ENCODE results near the gene NDUFB2.
"Not testable (repeated sequence)": the region's sequence is repeated elsewhere in the genome, so short reads cannot be mapped to it uniquely, and the experiment has no call there.

The NDUFB2 gene

GRCh38 chr7:140671966-140672365 lies 24.5 kb upstream of the NDUFB2 start:
- FAIRE-seq (no peak), DNase-seq (ENCODE audit: insufficient read length, low spot score) (no peak)
- TF ChIP-seq TAF1 (IDR thresholded peaks at IDR 0.05; ENCODE audit: low read depth, low read length) (no peak), POU2F2 (IDR thresholded peaks at IDR 0.05; ENCODE audit: low read depth, low read length) (no peak), SPI1 (IDR thresholded peaks at IDR 0.05; ENCODE audit: low read depth, low read length) (no peak), PAX5 (IDR thresholded peaks at IDR 0.05; ENCODE audit: insufficient read depth, low read length, severe bottlenecking) (no peak)

- FAIRE-seq (no peak), DNase-seq (ENCODE audit: insufficient read length, low spot score) (peak; percentile 90)
- TF ChIP-seq POLR2AphosphoS5 (IDR thresholded peaks at IDR 0.05; ENCODE audit: low read depth, low read length) (no peak), TAF1 (IDR thresholded peaks at IDR 0.05; ENCODE audit: low read depth, low read length) (no peak), POU2F2 (IDR thresholded peaks at IDR 0.05; ENCODE audit: low read depth, low read length) (no peak), PAX5 (IDR thresholded peaks at IDR 0.05; ENCODE audit: insufficient read depth, low read length, severe bottlenecking) (no peak)
Measured at GRCh38 chr7:140672382-140673062, 24.0 kb upstream of the NDUFB2 start, which contains the start of gene ADCK2. Gene ADCK2 (plus strand): TSS chr7:140672945. CDS start chr7:140673331, 386 bp downstream.

GRCh38 chr7:140673063-140673773 lies 23.3 kb upstream of the NDUFB2 start:
- DNase-seq (ENCODE audit: insufficient read length, low spot score) (peak; percentile 59), FAIRE-seq (peak; percentile 41)

GRCh38 chr7:140673774-140674155 lies 22.7 kb upstream of the NDUFB2 start:
- FAIRE-seq (no peak), DNase-seq (ENCODE audit: insufficient read length, low spot score) (no peak)
- TF ChIP-seq TAF1 (IDR thresholded peaks at IDR 0.05; ENCODE audit: low read depth, low read length) (no peak), PAX5 (IDR thresholded peaks at IDR 0.05; ENCODE audit: insufficient read depth, low read length, severe bottlenecking) (no peak), SPI1 (IDR thresholded peaks at IDR 0.05; ENCODE audit: low read depth, low read length) (no peak), POLR2AphosphoS5 (IDR thresholded peaks at IDR 0.05; ENCODE audit: low read depth, low read length) (no peak)

More at GRCh38 chr7:140673063-140673773, 23.3 kb upstream of the NDUFB2 start:
- TF ChIP-seq SPI1 (IDR thresholded peaks at IDR 0.05; ENCODE audit: low read depth, low read length): no peak
- no peak for TF ChIP-seq POU2F2 (IDR thresholded peaks at IDR 0.05; ENCODE audit: low read depth, low read length)
- no peak for TF ChIP-seq TAF1 (IDR thresholded peaks at IDR 0.05; ENCODE audit: low read depth, low read length)
- no peak for TF ChIP-seq POLR2AphosphoS5 (IDR thresholded peaks at IDR 0.05; ENCODE audit: low read depth, low read length)
- TF ChIP-seq PAX5 (IDR thresholded peaks at IDR 0.05; ENCODE audit: insufficient read depth, low read length, severe bottlenecking): no peak
- TF ChIP-seq POLR2A (IDR thresholded peaks at IDR 0.05; ENCODE audit: low read depth, low read length): no peak

GRCh38 chr7:140674356-140674800 lies 22.1 kb upstream of the NDUFB2 start:
- no peak for DNase-seq (ENCODE audit: insufficient read length, low spot score)

GRCh38 chr7:140674899-140675701 lies 21.4 kb upstream of the NDUFB2 start:
- TF ChIP-seq POU2F2 (IDR thresholded peaks at IDR 0.05; ENCODE audit: low read depth, low read length): no peak
- TF ChIP-seq POLR2A (IDR thresholded peaks at IDR 0.05; ENCODE audit: low read depth, low read length): no peak
- no peak for TF ChIP-seq PAX5 (IDR thresholded peaks at IDR 0.05; ENCODE audit: insufficient read depth, low read length, severe bottlenecking)
- TF ChIP-seq SPI1 (IDR thresholded peaks at IDR 0.05; ENCODE audit: low read depth, low read length): no peak
- no peak for TF ChIP-seq TAF1 (IDR thresholded peaks at IDR 0.05; ENCODE audit: low read depth, low read length)
- TF ChIP-seq POLR2AphosphoS5 (IDR thresholded peaks at IDR 0.05; ENCODE audit: low read depth, low read length): no peak
- peak; percentile 87 for FAIRE-seq
- no peak for DNase-seq (ENCODE audit: insufficient read length, low spot score)

More at GRCh38 chr7:140674356-140674800, 22.1 kb upstream of the NDUFB2 start:
- peak; percentile 91 for FAIRE-seq
- TF ChIP-seq SPI1 (IDR thresholded peaks at IDR 0.05; ENCODE audit: low read depth, low read length): peak; percentile 83
- no peak for TF ChIP-seq TAF1 (IDR thresholded peaks at IDR 0.05; ENCODE audit: low read depth, low read length)

- FAIRE-seq (no peak), DNase-seq (ENCODE audit: insufficient read length, low spot score) (no peak)
- no peak for TF ChIP-seq POLR2AphosphoS5 (IDR thresholded peaks at IDR 0.05; ENCODE audit: low read depth, low read length)
- TF ChIP-seq PAX5 (IDR thresholded peaks at IDR 0.05; ENCODE audit: insufficient read depth, low read length, severe bottlenecking): no peak
- no peak for TF ChIP-seq TAF1 (IDR thresholded peaks at IDR 0.05; ENCODE audit: low read depth, low read length)
- no peak for TF ChIP-seq POU2F2 (IDR thresholded peaks at IDR 0.05; ENCODE audit: low read depth, low read length)
Measured at GRCh38 chr7:140675726-140676125, 20.8 kb upstream of the NDUFB2 start.

GRCh38 chr7:140676306-140676705 lies 20.2 kb upstream of the NDUFB2 start:
- TF ChIP-seq SPI1 (IDR thresholded peaks at IDR 0.05; ENCODE audit: low read depth, low read length): peak; percentile 100
- no peak for TF ChIP-seq POLR2A (IDR thresholded peaks at IDR 0.05; ENCODE audit: low read depth, low read length)
- DNase-seq (ENCODE audit: insufficient read length, low spot score) (peak; percentile 48), FAIRE-seq (peak; percentile 97)

- DNase-seq (ENCODE audit: insufficient read length, low spot score); FAIRE-seq: not testable (repeated sequence)
Measured at GRCh38 chr7:140676956-140677355, 19.6 kb upstream of the NDUFB2 start.

- no peak for TF ChIP-seq TAF1 (IDR thresholded peaks at IDR 0.05; ENCODE audit: low read depth, low read length)
- peak; percentile 26; the same call in 1 of the 2 replicates for TF ChIP-seq POU2F2 (IDR thresholded peaks at IDR 0.05; ENCODE audit: low read depth, low read length)
- DNase-seq (ENCODE audit: insufficient read length, low spot score) (no peak), FAIRE-seq (no peak)
Measured at GRCh38 chr7:140677496-140677895, 19.0 kb upstream of the NDUFB2 start.

Data from GM12891 (cell line).